GM12891 (cell line): ENCODE data around the gene TENM4.

ENCODE experiments used
- DNase-seq: peaks from one replicate; pipeline ENCODE4 v3.0.0; 2011; ENCODE audit warnings: low spot score; ENCODE audit not compliant: insufficient read length
- FAIRE-seq: peaks from 2 replicates; lab custom pipeline; 2011; peaks lifted over from hg19 to GRCh38; lab: Jason Lieb, UNC
- PAX5 ChIP-seq: IDR thresholded peaks from 2 replicates; pipeline ENCODE4 v1.6.1; 2011; ENCODE audit warnings: low read length, moderate library complexity, mild to moderate bottlenecking; ENCODE audit not compliant: insufficient read depth, severe bottlenecking
- POLR2A ChIP-seq: IDR thresholded peaks from 2 replicates; pipeline ENCODE4 v1.6.1; 2011; ENCODE audit warnings: low read depth, low read length, control low read depth
- POLR2AphosphoS5 ChIP-seq: IDR thresholded peaks from 2 replicates; pipeline ENCODE4 v1.6.1; 2011; ENCODE audit warnings: low read depth, low read length, control low read depth
- POU2F2 ChIP-seq: IDR thresholded peaks from 2 replicates; pipeline ENCODE4 v1.6.1; 2011; ENCODE audit warnings: low read depth, mild to moderate bottlenecking, control low read depth, low read length, moderate library complexity
- SPI1 ChIP-seq: IDR thresholded peaks from 2 replicates; pipeline ENCODE4 v1.6.1; 2011; ENCODE audit warnings: low read depth, low read length, control low read depth
- TAF1 ChIP-seq: IDR thresholded peaks from 2 replicates; pipeline ENCODE4 v1.6.1; 2011; ENCODE audit warnings: low read depth, low read length, control low read depth

The TENM4 gene

DNA sequence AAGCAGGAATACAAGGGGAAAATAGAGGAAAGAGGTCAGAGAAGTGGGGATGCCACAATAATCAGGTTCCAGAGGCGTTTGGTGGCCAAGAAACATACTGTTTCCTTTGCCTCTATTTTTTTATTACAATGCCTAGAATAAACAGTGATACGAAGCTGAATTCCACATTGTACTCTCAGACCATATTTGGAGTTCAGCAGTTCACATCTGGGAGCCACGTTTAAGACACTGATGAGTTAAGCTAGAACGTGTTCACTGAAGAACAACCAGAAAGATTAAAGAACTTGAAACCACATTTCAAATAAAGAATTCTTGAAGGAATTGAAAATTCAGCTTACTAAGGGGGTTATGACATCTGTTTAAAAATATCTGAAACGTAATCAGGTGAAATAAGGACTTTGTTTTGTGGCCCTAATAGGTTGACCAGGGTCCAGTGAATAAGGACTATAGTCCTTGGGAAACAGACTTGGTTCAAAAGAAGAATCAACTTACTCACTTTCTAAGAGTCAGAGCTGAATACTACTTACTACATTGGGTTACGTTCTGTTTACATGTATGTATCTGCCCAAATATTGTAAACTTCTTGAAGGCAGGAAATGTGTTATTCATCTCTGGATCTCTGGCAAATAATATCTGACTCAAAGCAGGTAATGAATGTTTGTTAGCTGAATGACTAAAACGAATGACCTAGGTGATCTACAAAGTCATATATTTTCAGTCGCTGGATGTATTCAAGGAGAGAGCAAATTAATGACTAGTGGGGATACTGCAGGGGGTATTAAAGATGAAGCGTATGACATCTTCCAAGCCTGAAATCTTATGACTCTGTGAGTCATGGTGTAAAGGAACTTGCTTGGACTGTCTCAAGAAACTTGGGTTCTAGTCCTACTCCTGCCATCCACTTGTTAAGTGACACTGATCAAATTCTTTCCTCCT, 619.2 kb downstream of the TENM4 start:
- DNase-seq (no peak), FAIRE-seq (no peak)
- no peak for TF ChIP-seq TAF1
- no peak for TF ChIP-seq PAX5
- no peak for TF ChIP-seq POLR2A
- no peak for TF ChIP-seq POLR2AphosphoS5
- no peak for TF ChIP-seq POU2F2
- TF ChIP-seq SPI1, result no peak

DNA sequence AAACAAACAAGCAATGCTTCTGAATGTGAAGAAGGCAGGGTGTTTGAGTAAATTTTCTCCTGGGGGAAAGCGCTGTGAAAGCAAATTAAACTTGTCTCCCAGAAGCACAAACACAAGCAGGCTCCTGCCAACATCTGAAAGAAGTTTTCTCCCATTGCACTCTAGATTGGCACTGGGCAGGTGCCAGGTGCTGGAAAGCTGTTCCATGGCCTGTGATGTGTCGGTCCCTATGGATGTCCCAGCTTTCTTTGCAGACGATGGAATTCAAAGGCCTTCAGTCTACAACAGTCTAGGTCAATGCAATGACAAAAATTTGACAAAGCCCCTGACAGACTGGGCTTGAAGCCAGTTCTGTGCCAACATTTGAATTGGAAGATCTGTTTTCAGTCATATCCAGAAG, 620.1 kb downstream of the TENM4 start:
- FAIRE-seq, result no peak
- TF ChIP-seq TAF1, result no peak
- DNase-seq, result no peak

DNA sequence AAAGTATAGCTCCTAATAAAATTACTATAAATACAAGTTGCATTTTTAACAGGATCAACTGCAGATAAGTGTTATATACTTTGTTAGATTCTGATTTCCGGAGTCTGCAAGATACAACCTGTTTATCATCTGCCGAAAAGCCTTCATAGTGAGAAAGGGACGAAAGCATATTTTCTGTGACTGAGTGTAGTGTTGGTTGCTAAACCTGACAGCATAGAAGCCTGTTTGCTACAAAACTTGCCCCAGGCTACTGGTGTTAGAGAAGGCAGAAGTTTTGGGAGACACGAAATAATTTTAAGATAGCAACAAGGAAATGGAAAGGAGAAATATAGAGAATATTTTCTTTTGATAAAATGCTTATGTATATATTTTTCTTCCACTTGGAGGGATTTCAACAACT, 622.6 kb downstream of the TENM4 start:
- FAIRE-seq, result no peak
- no peak for TF ChIP-seq POLR2A

GRCh38 chr11:78815831-78816230, 625.0 kb downstream of the TENM4 start:
- FAIRE-seq, result no peak
- TF ChIP-seq TAF1, result no peak
- TF ChIP-seq POLR2AphosphoS5, result no peak
- TF ChIP-seq POU2F2, result no peak
- no peak for TF ChIP-seq POLR2A
- no peak for TF ChIP-seq PAX5
- TF ChIP-seq SPI1, result no peak
- no peak for DNase-seq

More for the DNA sequence above, 622.6 kb downstream of the TENM4 start:
- DNase-seq, result no peak

DNA sequence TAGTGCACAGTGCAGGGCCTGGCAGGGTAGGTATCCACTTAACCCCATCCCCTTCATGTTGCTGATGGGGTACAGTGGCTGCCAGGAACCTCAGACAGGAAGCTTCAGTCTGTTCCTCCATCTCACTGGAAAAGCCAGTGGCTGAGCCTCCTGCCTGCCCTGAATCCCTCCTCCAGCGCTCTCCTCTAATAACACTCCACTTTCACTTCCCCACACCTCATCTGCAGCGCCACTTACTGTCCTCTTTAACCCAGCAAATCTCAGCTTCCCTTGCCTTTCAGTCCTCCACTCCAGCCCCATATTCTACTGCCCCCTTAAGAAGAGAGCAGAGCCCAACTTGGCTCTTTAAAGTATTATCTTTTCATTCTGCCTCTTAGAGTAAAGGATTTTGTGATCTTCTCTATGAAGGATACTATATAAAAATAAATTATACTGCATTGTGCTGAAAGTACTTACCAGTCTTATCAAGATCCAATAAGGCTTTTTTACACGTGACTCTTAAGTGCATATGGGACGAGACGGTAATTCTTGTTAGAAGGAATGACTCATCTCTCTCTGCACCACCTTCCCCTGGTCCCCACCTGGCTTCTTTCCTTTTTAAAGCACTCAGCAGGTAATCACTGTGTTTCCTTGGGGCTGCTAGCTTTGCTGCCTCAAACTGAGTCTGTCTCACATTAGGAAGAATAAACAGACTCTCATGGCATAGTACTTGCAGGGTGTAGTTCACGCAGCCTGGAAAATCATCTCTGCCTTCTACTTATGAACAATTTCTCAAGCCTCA, 628.1 kb downstream of the TENM4 start:
- no peak for FAIRE-seq
- DNase-seq, result no peak
- peak; percentile 53 for TF ChIP-seq SPI1
- no peak for TF ChIP-seq POU2F2

- DNase-seq, result no peak
- no peak for TF ChIP-seq SPI1
- TF ChIP-seq POLR2A, result no peak
- TF ChIP-seq POLR2AphosphoS5, result no peak
- TF ChIP-seq PAX5, result no peak
- TF ChIP-seq POU2F2, result no peak
- no peak for TF ChIP-seq TAF1
- FAIRE-seq, result no peak
These were observed 630.2 kb downstream of the TENM4 start for GRCh38 chr11:78810559-78811009.

DNA sequence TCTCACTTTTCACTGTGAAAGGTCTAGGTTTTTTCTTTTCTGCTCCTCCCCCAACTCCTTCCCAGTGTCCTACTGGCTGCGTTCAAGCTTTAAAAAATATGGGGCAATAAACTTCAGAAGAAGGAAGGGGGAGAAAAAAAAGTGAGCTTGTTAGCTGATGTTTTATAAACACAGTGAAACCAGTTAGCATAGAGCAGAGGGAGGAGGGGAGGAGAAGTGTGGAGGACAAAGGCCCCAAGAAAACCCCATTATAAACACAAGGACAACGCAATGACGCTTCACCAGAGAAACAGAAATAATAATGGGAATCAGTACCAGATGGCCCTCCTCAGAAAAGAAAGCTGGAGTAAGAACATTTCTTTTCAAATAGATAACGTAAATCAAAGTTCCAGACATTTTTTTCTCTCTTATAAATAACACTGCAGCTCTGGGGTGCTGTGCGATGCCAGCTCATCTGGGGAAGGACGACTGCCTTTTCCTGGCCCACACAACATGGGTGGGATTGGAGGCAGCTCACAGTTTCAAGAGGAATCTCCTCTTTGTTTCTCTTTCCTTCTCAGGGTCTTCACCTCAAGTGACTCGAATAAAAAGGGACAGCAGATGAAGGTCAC, 630.8 kb downstream of the TENM4 start:
- FAIRE-seq (no peak), DNase-seq (no peak)

GRCh38 chr11:78808923-78809322, 631.9 kb downstream of the TENM4 start:
- FAIRE-seq (no peak), DNase-seq (no peak)
- TF ChIP-seq POLR2AphosphoS5 (no peak), POU2F2 (no peak), TAF1 (no peak), PAX5 (no peak), SPI1 (no peak), POLR2A (no peak)

More for the DNA sequence above, 630.8 kb downstream of the TENM4 start:
- TF ChIP-seq TAF1 (no peak), PAX5 (no peak), POLR2A (no peak), POLR2AphosphoS5 (no peak), SPI1 (no peak), POU2F2 (no peak)

- TF ChIP-seq POLR2A (no peak), TAF1 (no peak), POU2F2 (no peak), PAX5 (no peak), SPI1 (no peak)
- no peak for FAIRE-seq
- DNase-seq, result no peak
These were observed 633.5 kb downstream of the TENM4 start for GRCh38 chr11:78807351-78807750.
